Measurements from ENCODE around the gene XPO6. TPM values are rescaled to one million over a fixed set of nuclear protein-coding genes. Genes with fewer than 3 reads are reported as not detected.

XPO6 gene
- total RNA-seq, 1 donor from 2014 or later = 206 TPM

- intact Hi-C loops (cut with micrococcal nuclease) = no loop called here
Observed at GRCh38 chr16:28185696-28186095, 26.1 kb downstream of the XPO6 start.

DNA sequence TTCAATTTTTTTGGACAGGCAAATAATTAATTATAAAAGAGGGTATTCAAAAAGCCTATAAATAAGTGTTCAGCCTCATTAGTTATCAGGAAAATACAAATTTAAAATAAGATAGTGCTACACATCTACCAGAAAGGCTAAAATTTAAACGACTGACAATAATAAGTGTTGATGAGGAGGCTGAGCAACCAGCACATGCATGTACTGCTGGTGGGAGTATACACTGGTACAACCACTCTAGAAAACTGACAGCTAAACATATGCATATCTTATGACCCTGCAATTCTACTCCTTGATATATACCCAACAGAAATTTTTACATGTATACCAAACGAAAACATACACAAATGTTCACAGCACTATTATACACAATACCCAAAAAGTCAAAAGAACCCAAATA, 27.1 kb downstream of the XPO6 start:
- intact Hi-C loops (cut with micrococcal nuclease) = no loop called here

DNA sequence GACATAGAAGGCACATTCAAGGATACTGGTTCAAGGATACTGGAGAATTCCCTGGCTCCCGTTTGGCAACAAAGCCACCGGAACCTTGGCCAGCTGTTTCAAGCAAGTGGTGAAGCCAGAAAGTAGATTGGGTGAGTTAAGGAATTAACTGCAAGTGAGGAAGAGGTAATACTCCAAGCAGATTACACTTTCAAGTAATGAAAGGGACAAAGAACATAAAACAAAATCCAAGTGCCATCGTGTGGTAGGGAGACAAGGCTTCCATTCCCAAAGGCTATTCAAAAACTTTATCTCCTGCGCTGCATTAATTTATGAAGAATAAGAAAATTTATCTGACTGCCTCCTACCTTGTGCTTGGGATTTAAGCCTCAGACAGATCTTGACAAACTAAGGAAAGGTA, 27.8 kb downstream of the XPO6 start:
- intact Hi-C loops (cut with micrococcal nuclease) = no loop called here

GRCh38 chr16:28183484-28183883, 28.3 kb downstream of the XPO6 start:
- intact Hi-C loops (cut with micrococcal nuclease) = no loop called here

GRCh38 chr16:28182801-28183200, 29.0 kb downstream of the XPO6 start:
- intact Hi-C loops (cut with micrococcal nuclease) = no loop called here

DNA sequence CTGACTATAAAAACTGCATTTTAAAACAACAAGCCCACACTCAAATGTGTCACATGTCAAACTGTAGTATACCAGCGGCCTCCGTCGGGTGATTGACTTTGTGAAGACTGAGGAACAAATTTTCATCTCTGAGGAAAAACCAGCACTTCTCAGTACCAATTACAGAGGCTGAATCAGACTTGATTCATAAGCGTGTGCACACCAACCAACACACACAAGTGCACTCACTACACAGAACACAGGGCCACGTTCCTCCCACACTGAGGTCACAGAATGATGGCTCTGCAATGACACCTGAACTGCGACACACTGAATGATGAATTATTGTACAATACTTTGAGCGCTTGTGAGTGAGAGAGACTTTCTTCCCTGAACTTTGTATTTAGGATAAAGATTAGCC, 29.6 kb downstream of the XPO6 start:
- intact Hi-C loops (cut with micrococcal nuclease) = no loop called here

- intact Hi-C loops (cut with micrococcal nuclease) = no loop called here
Observed at GRCh38 chr16:28181515-28181914, 30.2 kb downstream of the XPO6 start.

DNA sequence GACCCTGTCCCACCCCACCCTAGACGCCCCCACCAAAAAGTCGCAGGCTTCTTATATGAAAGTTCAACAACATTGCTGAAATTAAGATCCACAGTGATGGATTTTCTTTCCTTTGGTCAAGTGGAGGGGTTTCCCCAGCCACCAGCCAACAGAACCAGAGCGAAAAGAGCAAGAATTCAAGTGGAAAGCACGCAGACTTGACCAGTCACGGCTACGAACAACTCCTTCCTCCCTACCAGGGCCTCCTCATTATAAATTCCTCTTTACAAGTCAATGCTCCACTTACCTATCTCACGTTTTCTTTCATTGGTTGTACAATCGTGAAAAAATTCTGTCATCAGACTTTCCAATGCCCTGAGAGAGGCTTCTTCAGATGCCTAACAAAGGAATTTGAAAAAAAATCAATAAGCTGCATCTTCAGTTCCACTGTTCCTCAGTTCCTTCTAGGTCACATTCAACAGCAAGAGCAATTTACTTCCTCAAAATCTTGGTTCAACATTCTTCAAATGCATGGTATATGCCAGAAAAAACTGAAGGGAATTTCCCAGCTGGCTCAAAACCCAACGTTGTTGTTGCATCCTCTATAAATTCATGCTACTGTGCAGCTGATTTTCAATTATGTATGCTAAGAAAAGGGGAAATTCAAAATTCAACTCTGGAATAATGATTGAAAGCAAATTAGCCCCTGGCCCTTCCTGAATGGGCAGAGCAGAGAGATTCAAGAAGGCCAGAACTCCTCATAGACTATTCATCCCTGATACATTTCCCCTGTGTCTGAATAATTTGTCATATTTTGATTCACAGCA, 30.9 kb downstream of the XPO6 start:
- intact Hi-C loops (cut with micrococcal nuclease) = no loop called here

DNA sequence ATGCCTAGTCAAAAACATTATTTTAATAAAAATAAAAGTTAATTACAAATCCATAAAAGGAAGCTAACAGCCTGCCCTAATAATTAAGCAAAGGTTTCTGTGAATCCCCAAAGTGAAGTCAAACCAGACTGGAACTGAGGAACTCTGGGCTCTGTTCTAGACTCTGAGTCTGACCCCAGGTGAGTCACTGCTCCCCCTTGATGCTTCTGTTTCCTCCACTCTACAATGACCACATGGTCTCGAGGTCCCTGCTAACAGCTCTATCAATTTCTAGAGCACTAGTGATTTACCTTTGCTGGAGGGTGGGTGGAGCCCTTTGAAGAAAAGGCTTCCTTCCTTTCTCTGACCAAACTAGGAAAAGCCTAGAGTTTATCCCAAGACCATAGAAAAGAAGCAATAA, 32.4 kb downstream of the XPO6 start:
- intact Hi-C loops (cut with micrococcal nuclease) = no loop called here

- intact Hi-C loops (cut with micrococcal nuclease) = no loop called here
Observed at GRCh38 chr16:28175715-28176114, 36.0 kb downstream of the XPO6 start.

DNA sequence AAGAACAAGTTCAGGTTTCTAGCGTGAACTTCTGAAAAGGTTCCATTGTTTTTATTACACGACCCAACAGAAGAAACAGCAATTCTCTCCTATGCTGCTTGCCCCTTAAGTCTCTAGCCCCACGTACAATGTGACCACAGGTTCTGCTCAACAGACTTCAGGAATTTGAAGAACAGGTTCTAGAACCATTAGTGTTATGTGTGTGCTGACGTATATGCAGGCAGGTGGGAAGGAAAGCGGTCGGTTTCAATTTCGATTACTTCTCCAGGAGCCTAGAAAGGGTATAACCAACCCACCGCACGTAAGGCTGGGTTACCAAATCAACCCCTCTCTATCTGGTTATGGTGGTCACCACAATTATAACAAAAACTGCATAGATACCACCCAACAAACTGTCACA, 39.4 kb downstream of the XPO6 start:
- intact Hi-C loops (cut with micrococcal nuclease) = no loop called here

DNA sequence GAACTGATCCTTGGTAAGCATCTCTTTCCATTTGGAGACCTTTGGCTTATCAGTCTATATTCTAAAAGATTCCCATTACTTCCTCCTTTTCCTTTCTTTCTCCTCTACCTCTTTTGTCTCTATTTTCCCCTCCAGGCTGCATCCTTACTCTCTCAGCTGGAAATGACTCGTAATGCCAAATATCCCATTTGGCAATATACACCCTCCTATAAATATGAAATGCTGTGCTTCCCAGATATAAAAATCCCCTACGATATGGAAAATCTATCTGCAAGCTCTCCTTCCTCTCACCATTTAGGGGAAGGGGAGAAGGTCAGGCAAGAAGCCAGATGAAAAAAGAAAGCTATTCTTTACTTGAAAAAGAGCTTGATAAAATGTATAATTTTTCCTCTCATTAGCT, 39.9 kb downstream of the XPO6 start:
- intact Hi-C loops (cut with micrococcal nuclease) = no loop called here

GRCh38 chr16:28168991-28169554, 42.7 kb downstream of the XPO6 start:
- intact Hi-C loops (cut with micrococcal nuclease) = loop anchor here (2.0 kb wide), 1 partner anchor 30 kb away; no protein-coding TSS in a partner anchor

DNA sequence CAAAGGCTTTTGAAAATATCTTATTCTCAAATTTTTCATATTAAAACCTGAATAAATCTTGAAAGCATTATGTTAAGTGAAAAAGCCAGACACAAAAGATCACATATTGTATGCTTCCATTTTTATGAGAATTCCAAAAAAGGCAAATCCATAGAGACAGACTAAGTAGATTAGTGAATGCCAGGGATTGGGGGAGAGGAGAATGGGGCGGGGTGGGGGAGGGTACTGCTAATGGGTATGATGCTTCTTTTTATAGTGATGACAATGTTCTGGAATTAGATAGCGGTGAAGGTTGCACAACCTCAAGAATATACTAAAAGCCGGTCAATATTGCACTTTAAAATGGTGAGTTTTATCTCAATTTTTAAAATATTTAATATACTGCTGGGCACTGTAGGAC, 44.0 kb downstream of the XPO6 start:
- intact Hi-C loops (cut with micrococcal nuclease) = loop anchor here (2.0 kb wide), 1 partner anchor 29 kb away; no protein-coding TSS in a partner anchor

- intact Hi-C loops (cut with micrococcal nuclease) = no loop called here
Observed at GRCh38 chr16:28167221-28167620, 44.5 kb downstream of the XPO6 start.

GRCh38 chr16:28166394-28167208, 45.2 kb downstream of the XPO6 start:
- intact Hi-C loops (cut with micrococcal nuclease) = no loop called here

- intact Hi-C loops (cut with micrococcal nuclease) = no loop called here
Observed at GRCh38 chr16:28165598-28165997, 46.2 kb downstream of the XPO6 start.

- intact Hi-C loops (cut with micrococcal nuclease) = no loop called here
Observed at GRCh38 chr16:28164140-28164539, 47.6 kb downstream of the XPO6 start.

DNA sequence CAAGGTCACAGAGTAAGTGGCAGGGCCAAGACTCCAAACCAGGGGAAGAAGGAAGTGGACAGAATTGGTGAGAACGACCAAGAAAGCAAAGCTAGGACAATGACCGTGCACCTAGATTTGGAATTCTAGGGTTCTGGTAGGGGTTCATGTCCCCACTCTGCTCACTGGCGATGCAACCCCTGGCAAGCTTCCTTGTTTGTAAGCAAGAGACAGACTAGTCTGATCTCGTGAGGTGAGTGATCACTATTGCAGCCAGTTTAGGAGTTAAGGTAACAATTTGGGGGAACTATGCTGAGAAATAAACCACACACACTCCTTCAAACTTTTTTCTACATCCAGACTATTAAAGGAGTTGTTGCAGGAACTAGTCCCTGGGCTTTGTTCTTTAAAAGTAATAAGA, 48.1 kb downstream of the XPO6 start:
- intact Hi-C loops (cut with micrococcal nuclease) = no loop called here

GRCh38 chr16:28162326-28162877, 49.4 kb downstream of the XPO6 start:
- intact Hi-C loops (cut with micrococcal nuclease) = no loop called here

- intact Hi-C loops (cut with micrococcal nuclease) = no loop called here
Observed at GRCh38 chr16:28161626-28162025, 50.1 kb downstream of the XPO6 start.

GRCh38 chr16:28158136-28158535, 53.6 kb downstream of the XPO6 start:
- intact Hi-C loops (cut with micrococcal nuclease) = no loop called here
